ENCODE results near the gene MBD2. TPM values are rescaled to one million over a fixed set of nuclear protein-coding genes. Genes with fewer than 3 reads are reported as not detected.

The MBD2 gene
- total RNA-seq, 4 donors from 2014 or later: 33.3 to 58.6 (median 44.6) TPM

- ATAC-seq (ENCODE audit: low FRiP score) (no peak), DNase-seq (ENCODE audit: low spot score) (no peak)
- no peak for TF ChIP-seq CTCF (IDR thresholded peaks at IDR 0.05)
Measured at GRCh38 chr18:54247511-54248175, 23.2 kb upstream of the MBD2 start.

DNA sequence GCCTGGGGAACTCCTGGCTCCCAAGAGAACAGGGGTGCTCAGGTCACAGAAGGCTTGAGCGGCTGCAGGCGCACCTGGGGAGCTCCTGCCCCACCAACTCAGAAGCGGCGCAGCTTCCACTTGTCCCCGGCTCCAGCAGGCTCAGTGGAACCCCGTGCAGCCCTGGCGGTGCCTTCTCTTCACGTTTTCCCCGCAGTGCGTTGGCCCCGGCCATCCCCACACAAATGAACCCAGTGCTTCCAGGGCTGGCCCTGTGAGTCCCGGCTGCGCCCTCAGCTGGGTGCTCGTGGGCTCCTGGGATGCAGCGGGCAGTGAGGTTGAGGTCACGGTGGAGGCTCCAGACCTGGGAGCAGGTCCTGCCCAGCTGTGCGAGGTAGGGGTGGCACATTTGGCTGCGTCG is 17.9 kb upstream of the MBD2 start:
- no peak for ATAC-seq (ENCODE audit: low FRiP score)
- no peak for DNase-seq (ENCODE audit: low spot score)
- no peak for TF ChIP-seq CTCF (IDR thresholded peaks at IDR 0.05)

DNA sequence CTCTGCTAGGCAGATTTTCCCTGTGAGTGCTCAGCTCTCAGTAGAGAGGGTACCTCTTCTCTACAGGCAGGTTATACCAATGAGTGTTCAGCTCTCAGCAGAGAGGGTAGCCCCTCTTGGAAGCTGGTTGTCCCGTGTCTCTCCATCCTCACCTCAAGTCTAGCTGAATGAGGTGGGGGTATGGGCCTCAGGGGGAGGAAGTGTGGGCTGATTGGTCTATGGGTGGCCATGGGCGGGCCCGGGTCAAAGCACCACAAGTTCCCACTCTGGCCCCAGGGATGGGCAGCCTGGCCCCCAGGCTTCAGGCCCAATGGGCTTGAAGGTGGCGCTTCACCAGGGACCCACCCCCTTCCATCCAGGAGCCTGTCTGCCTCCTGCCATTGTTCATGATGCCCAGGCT is 17.0 kb upstream of the MBD2 start:
- no peak for DNase-seq (ENCODE audit: low spot score)
- no peak for ATAC-seq (ENCODE audit: low FRiP score)
- TF ChIP-seq CTCF (IDR thresholded peaks at IDR 0.05): no peak

DNA sequence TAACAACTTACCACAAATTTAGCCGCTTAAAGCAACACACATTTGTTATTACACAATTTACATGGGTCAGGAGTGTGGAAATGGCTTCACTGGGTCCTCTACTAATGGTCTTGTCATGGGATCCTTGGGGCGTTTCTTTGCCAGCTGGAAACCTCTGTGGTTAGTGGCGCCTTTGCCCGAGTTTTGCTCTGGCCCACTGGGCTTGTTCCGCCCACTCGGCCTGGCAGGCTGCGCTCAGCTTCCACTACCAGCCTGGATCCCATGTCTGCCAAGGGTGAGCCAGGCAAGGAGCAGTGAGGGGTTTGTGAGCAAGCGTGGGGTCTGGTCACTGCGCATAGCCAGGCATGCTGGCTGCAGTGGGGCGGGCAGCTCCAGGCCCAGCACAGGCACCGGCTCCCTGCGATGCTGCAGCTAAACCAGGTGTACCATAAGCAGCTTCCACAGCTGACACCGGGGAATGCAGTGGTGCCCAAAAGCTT is 16.2 kb upstream of the MBD2 start:
- DNase-seq (ENCODE audit: low spot score) (no peak), ATAC-seq (ENCODE audit: low FRiP score) (peak; percentile 66)
- no peak for TF ChIP-seq CTCF (IDR thresholded peaks at IDR 0.05)

DNA sequence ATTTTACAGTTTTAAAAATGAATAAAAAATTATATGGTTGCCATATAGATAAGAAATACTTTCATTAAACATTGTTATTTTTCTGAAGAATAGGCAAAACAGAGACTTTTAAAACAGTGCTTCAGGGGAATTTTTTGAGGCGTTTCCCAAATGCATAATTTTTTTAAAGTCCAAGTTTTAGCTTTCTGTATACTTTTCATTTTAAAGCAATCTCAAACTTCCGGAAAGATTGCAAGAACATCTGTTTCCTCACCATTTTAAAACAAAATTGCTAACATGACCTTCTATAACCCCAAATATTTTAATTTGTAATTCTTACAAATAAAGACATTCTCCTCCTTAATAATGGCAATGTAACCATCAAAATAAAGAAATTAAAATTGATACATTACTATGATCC is 15.1 kb upstream of the MBD2 start:
- ATAC-seq (ENCODE audit: low FRiP score) (no peak), DNase-seq (ENCODE audit: low spot score) (no peak)
- TF ChIP-seq CTCF (IDR thresholded peaks at IDR 0.05): no peak

DNA sequence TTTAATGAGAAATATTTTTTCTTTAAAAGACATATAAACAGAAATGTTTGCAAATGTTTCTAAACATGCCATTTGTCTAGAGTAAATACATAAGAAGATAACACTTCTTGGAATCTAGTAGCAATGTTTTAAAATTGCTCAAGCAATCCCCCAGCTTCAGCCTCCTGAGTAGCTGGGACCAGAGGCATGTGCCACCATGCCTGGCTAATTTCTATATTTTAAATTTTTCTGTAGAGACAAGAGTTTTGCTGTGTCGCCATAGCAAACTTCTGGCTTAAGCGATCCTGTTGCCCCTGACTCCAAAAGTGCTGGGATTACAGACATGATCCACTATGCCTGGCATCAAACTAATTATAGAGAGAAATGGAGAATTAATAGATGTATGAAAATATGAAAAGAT is 14.6 kb upstream of the MBD2 start:
- TF ChIP-seq CTCF (IDR thresholded peaks at IDR 0.05): no peak
- ATAC-seq (ENCODE audit: low FRiP score) (no peak), DNase-seq (ENCODE audit: low spot score) (no peak)

- no peak for TF ChIP-seq CTCF (IDR thresholded peaks at IDR 0.05)
- DNase-seq (ENCODE audit: low spot score) (no peak), ATAC-seq (ENCODE audit: low FRiP score) (no peak)
Measured at GRCh38 chr18:54238173-54238936, 13.9 kb upstream of the MBD2 start.
